Thoracic aorta (tissue), 2 donors: ENCODE results near the gene ARHGEF33. TPM values are rescaled to one million over a fixed set of nuclear protein-coding genes. Genes with fewer than 3 reads are reported as not detected.

Source experiments
- ATAC-seq: fragments of 150-250 bp; one replicate; pipeline ENCODE4 v1.8.0; 2017; ENCODE audit warnings: low read depth; ENCODE audit not compliant: insufficient number of reproducible peaks, low FRiP score
- DNase-seq: peaks from one replicate; pipeline ENCODE4 v3.0.0-alpha.2; 2020; ENCODE audit warnings: low spot score
- H3K27ac ChIP-seq, 2 donors: fragments of 200-600 bp; sonication (generic); 1 replicate in 1 of 2; 2 replicates in 1 of 2; pipeline ENCODE4 v1.5.1; 2016; ENCODE audit warnings: mild to moderate bottlenecking in 2 of 2, moderate library complexity in 2 of 2
- H3K27me3 ChIP-seq: fragments of 200-600 bp; sonication (generic); replicated peaks from 2 replicates; pipeline ENCODE4 v1.6.0; 2016; ENCODE audit warnings: mild to moderate bottlenecking; ENCODE audit not compliant: insufficient read depth
- H3K36me3 ChIP-seq: fragments of 200-600 bp; sonication (generic); one replicate; pipeline ENCODE4 v1.5.1; 2016
- H3K4me1 ChIP-seq, 2 donors: fragments of 200-600 bp; sonication (generic); 1 replicate in 1 of 2; 2 replicates in 1 of 2; pipeline versions ENCODE4 v1.5.1 to v1.6.0; 2016; ENCODE audit warnings: low read depth in 2 of 2, mild to moderate bottlenecking in 1 of 2; ENCODE audit not compliant: control insufficient read depth in 1 of 2
- H3K4me3 ChIP-seq: fragments of 200-600 bp; sonication (generic); 2 replicates; pipeline ENCODE4 v1.5.1; 2016; ENCODE audit warnings: mild to moderate bottlenecking
- H3K9me3 ChIP-seq: fragments of 200-600 bp; sonication (generic); 2 replicates; pipeline ENCODE4 v1.5.1; 2016
- CTCF ChIP-seq: fragments of 200-600 bp; sonication (generic); IDR thresholded peaks from one replicate; pipeline ENCODE4 v1.5.1; 2019; ENCODE audit warnings: antibody characterized with exemption
- total RNA-seq, 2 donors: library from RNA; depleted of rRNA; stranded (reverse); fragments of >200 nt; gene quantifications; one replicate each; pipeline versions ENCODE4 v1.1.0 to v1.2.3, GENCODE V29; 2016

Gene ARHGEF33
- total RNA-seq, 2 donors from 2014 or later: 0.35 to 0.41 TPM

GRCh38 chr2:39000552-39000951, 110.9 kb downstream of the ARHGEF33 start:
- H3K27ac ChIP-seq: no peak overlapping the region
- H3K4me1 ChIP-seq: peaks cover 0 to 4% of the 10 kb centered on the region in 2 donors
- peaks cover 35% of the 10 kb centered on the region for H3K36me3 ChIP-seq
- ATAC-seq: no peak
- TF ChIP-seq CTCF: no peak
- H3K9me3 ChIP-seq: no peaks in the 10 kb centered on the region
- no peak overlapping the region for H3K4me3 ChIP-seq
- no peak for DNase-seq
- no peaks in the 10 kb centered on the region for H3K27me3 ChIP-seq

- H3K9me3 ChIP-seq: no peaks in the 10 kb centered on the region
- no peak overlapping the region for H3K4me3 ChIP-seq
- ATAC-seq: no peak
- H3K4me1 ChIP-seq: no peaks in the 10 kb centered on the region
- H3K27ac ChIP-seq: no peak overlapping the region
- H3K36me3 ChIP-seq: peaks cover 29% of the 10 kb centered on the region
- H3K27me3 ChIP-seq: no peaks in the 10 kb centered on the region
- no peak for DNase-seq
- TF ChIP-seq CTCF: no peak
Observed at GRCh38 chr2:39007875-39008504, 118.3 kb downstream of the ARHGEF33 start.

- Histone ChIP-seq H3K27ac (no peak overlapping the region), H3K9me3 (no peaks in the 10 kb centered on the region)
Observed at GRCh38 chr2:39008665-39009064, 119.0 kb downstream of the ARHGEF33 start.

GRCh38 chr2:39013871-39014270, 124.2 kb downstream of the ARHGEF33 start:
- H3K27ac ChIP-seq: no peak overlapping the region

More at GRCh38 chr2:39008665-39009064, 119.0 kb downstream of the ARHGEF33 start:
- Histone ChIP-seq H3K4me3 (no peak overlapping the region), H3K36me3 (peaks cover 31% of the 10 kb centered on the region), H3K27me3 (no peaks in the 10 kb centered on the region), H3K4me1 (no peaks in the 10 kb centered on the region)
- TF ChIP-seq CTCF: no peak
- no peak for ATAC-seq
- DNase-seq: no peak

GRCh38 chr2:39015424-39015823, 125.7 kb downstream of the ARHGEF33 start:
- Histone ChIP-seq H3K9me3 (no peaks in the 10 kb centered on the region), H3K4me1 (peaks cover 29 to 46% of the 10 kb centered on the region in 2 donors), H3K27me3 (no peaks in the 10 kb centered on the region), H3K4me3 (no peak overlapping the region), H3K27ac (no peak overlapping the region), H3K36me3 (peaks cover 8% of the 10 kb centered on the region)
- ATAC-seq (no peak), DNase-seq (no peak)
- no peak for TF ChIP-seq CTCF

More at GRCh38 chr2:39013871-39014270, 124.2 kb downstream of the ARHGEF33 start:
- DNase-seq (no peak), ATAC-seq (no peak)
- Histone ChIP-seq H3K4me3 (no peak overlapping the region), H3K4me1 (peaks cover 29 to 34% of the 10 kb centered on the region in 2 donors), H3K36me3 (peaks cover 18% of the 10 kb centered on the region), H3K9me3 (no peaks in the 10 kb centered on the region), H3K27me3 (no peaks in the 10 kb centered on the region)
- TF ChIP-seq CTCF: no peak
